Activated naive CD4-positive, alpha-beta T cell treated with anti-CD3 and anti-CD28 coated beads for 36 hours (primary cell): ENCODE measurements around the gene ASB18. TPM values are rescaled to one million over a fixed set of nuclear protein-coding genes. Genes with fewer than 3 reads are reported as not detected.

Experiments
- CTCF ChIA-PET: fragments of 350-600 bp; sonication (Branson Sonifier 250); formaldehyde crosslinking; loops from one replicate; lab custom pipeline; 2021; ENCODE audit warnings: antibody characterized with exemption; lab: Charles Lee
- DNase-seq: peaks from one replicate; pipeline ENCODE4 v3.0.0-alpha.2; 2020
- H3K27ac Mint-ChIP-seq: one replicate; pipeline ENCODE4 v1.8.0; 2021; ENCODE audit warnings: mild to moderate bottlenecking, mixed read lengths
- H3K27me3 Mint-ChIP-seq: one replicate; pipeline ENCODE4 v1.8.0; 2021; ENCODE audit warnings: low read depth, mixed read lengths
- H3K36me3 Mint-ChIP-seq: one replicate; pipeline ENCODE4 v1.8.0; 2021; ENCODE audit warnings: low read depth, mixed read lengths
- H3K4me1 Mint-ChIP-seq: one replicate; pipeline ENCODE4 v1.8.0; 2021; ENCODE audit warnings: low read depth, mixed read lengths
- H3K4me3 Mint-ChIP-seq: one replicate; pipeline ENCODE4 v1.8.0; 2021; ENCODE audit warnings: mild to moderate bottlenecking, moderate library complexity, mixed read lengths
- H3K9me3 Mint-ChIP-seq: one replicate; pipeline ENCODE4 v1.8.0; 2021; ENCODE audit warnings: mixed read lengths
- intact Hi-C: fragments of 100-400 bp; cut with micrococcal nuclease; formaldehyde crosslinking; loops from one replicate; pipeline ENCODE4 v1.15.1; 2023
- total RNA-seq, 2 experiments: library from RNA; stranded (reverse); gene quantifications; one replicate each; pipeline ENCODE4 v1.2.3, GENCODE V29; 2021

ASB18 gene
- total RNA-seq, 2 experiments from 2014 or later = not detected

DNA sequence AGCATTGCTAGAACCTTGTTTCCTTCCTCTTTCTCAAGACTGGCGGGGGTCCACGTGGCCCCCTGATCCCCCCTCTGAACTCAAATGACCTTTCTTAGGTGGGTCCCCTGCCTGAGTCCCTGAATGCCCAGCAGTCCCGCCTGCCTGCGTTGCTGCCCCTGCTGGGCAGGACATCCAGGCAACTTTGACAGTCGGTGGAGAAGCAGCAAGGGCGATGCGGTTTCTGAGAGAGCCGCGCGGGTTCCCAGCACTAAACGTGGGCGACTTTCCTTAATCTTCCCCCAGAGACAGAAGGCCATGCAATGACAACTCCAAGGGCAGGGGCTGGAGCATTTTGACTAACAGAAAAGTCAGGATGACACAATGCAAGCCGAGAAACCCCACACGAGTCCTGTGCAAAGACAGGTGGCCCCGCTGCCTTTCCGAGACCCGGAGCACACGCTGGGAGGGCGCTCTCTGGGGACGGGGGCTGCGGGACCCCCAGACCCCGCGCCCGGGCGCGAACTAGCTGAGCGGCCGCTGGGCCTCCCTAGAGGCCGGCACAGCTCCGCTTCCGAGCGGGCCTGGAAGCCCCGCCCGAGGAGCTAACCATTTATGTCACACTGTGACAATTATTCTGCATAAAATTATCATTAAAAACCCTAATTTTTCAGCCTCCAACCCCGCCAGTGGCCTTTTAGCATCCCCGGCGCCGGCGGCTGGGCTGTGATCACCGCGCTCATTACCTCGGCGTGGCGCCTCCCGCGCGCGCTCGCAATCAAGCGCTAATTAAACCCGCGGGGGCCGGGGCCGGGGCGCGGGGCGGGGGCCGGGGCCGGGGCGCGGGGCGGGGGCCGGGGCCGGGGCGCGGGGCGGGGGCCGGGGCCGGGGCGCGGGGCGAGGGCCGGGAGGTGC, 27.4 kb downstream of the ASB18 start:
- intact Hi-C loops = no loop called here

DNA sequence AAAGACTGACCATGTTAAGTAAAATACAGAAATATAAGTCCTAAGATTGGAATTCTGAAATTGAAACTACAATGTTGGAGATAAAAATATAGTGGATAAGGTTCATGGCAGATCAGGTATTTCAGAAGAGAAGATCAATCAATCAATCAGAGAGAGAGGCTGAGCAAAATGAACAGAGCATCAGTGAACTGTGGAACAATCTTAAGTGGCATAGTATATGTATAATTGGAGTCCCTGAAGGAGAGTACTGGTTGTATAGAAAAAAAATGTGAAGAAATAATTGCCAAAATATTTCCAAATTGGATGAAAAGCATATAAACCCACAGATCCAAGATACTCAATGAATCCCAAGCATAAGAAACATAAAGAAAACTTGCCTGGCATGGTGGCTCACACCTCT, 35.0 kb downstream of the ASB18 start:
- Mint-ChIP-seq H3K4me1 (no peaks in the 10 kb centered on the region), H3K4me3 (no peak overlapping the region), H3K9me3 (peaks cover 26% of the 10 kb centered on the region), H3K27me3 (peaks cover 13% of the 10 kb centered on the region), H3K36me3 (no peaks in the 10 kb centered on the region), H3K27ac (no peak overlapping the region)
- intact Hi-C loops = no loop called here
- CTCF ChIA-PET = no interaction called here
- DNase-seq = no peak

More for the DNA sequence above, 27.4 kb downstream of the ASB18 start:
- H3K27ac Mint-ChIP-seq = no peak overlapping the region
- peaks cover 5% of the 10 kb centered on the region for H3K4me1 Mint-ChIP-seq
- no peak for DNase-seq
- CTCF ChIA-PET = no interaction called here
- H3K9me3 Mint-ChIP-seq = peaks cover 3% of the 10 kb centered on the region
- H3K27me3 Mint-ChIP-seq = peaks cover 53% of the 10 kb centered on the region
- no peak overlapping the region for H3K4me3 Mint-ChIP-seq
- no peaks in the 10 kb centered on the region for H3K36me3 Mint-ChIP-seq

DNA sequence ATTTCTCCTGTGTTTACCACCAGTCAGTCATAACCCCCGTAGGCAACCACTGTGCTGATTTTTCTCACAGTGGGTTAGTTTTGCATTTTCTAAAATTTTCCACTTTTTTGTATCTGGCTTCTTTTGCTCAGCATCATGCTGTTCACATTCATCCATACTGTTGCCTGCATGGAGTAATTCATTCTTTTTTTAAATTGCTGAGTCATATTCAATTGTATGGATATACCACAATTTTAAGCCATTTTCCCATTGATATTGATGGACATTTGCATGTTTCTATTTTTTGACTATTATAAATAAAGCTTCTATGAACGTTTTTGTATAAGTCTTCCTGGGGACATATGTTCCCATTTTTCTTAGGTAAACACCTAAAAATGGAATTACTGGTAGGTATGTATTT, 40.5 kb downstream of the ASB18 start:
- Mint-ChIP-seq H3K4me3 (no peak overlapping the region), H3K27me3 (peaks cover 9% of the 10 kb centered on the region), H3K27ac (no peak overlapping the region), H3K4me1 (no peaks in the 10 kb centered on the region), H3K9me3 (peaks cover 17% of the 10 kb centered on the region), H3K36me3 (no peaks in the 10 kb centered on the region)
- intact Hi-C loops = no loop called here
- DNase-seq = no peak
- CTCF ChIA-PET = interaction anchor here (0.6 to 0.7 kb wide), 2 partner anchors 91 to 150 kb away, joined by 3 read pairs; no protein-coding TSS in a partner anchor

DNA sequence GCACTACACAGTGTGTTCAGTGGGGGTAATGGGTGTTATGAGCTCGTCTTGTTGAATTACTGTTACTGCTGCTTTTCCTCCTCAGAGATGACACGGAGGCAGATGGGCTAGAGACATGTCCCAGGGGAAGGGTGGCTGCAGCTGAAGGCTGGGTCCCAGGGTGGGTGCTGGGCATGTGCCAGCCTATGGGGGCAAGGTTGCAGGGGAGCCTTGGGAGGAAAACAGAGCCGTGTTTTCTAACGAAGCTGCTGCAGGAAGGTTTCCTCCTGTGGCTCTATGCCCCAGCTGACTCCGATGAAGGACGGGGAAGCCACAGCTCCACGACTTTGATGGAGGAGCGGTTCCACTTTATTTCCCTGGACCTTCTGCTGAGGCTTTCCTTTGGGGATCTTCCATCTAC, 42.4 kb downstream of the ASB18 start:
- Mint-ChIP-seq H3K27me3 (peaks cover 7% of the 10 kb centered on the region), H3K4me3 (no peak overlapping the region), H3K27ac (no peak overlapping the region), H3K36me3 (no peaks in the 10 kb centered on the region), H3K9me3 (peaks cover 10% of the 10 kb centered on the region), H3K4me1 (no peaks in the 10 kb centered on the region)
- no peak for DNase-seq
- CTCF ChIA-PET = no interaction called here
- intact Hi-C loops = no loop called here

DNA sequence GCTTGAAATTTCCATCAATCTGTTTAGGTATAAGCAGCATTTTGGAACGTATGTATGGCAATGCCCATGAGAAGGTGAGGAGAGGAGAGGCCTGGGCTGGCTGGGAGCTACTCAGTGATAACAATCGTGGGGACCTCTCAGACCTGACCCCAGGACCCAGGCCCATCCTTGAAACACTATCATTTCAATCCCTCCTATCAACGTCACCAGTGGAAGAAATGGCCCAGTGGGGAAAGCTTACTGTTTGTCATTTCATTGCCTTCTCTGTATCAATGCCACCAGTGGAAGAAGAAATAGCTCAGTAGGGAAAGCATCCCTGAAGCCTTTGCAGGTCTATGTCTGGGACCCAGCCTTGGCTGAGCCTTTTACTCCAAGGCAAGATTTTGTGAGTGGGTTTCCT, 44.8 kb downstream of the ASB18 start:
- Mint-ChIP-seq H3K4me3 (no peak overlapping the region), H3K36me3 (no peaks in the 10 kb centered on the region), H3K4me1 (no peaks in the 10 kb centered on the region), H3K9me3 (peaks cover 6% of the 10 kb centered on the region), H3K27ac (no peak overlapping the region), H3K27me3 (peaks cover 18% of the 10 kb centered on the region)
- no peak for DNase-seq
- CTCF ChIA-PET = no interaction called here
- intact Hi-C loops = no loop called here

DNA sequence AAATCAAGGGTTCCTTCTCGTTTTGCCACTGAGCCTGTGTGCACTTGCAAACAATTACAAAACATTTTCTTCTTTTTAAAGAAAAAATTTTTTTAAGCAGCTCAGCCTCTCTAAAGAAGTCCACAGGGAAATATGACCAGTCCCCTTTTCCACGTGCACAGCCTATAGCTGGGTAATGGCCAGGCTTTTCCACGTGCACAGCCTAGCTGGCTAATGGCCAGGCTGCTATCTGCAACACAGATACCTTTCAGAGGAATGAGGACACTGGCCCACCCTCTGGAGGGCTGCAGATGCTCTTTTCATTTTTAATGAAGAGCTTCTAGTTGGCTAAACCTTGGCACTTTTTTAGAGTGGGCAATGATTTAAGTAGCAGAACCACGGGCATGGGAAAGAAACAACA, 46.3 kb downstream of the ASB18 start:
- H3K27me3 Mint-ChIP-seq = peaks cover 25% of the 10 kb centered on the region
- intact Hi-C loops = no loop called here
- H3K4me1 Mint-ChIP-seq = no peaks in the 10 kb centered on the region
- no peak overlapping the region for H3K4me3 Mint-ChIP-seq
- H3K9me3 Mint-ChIP-seq = no peaks in the 10 kb centered on the region
- no peak overlapping the region for H3K27ac Mint-ChIP-seq
- H3K36me3 Mint-ChIP-seq = no peaks in the 10 kb centered on the region
- CTCF ChIA-PET = no interaction called here
- DNase-seq = no peak

DNA sequence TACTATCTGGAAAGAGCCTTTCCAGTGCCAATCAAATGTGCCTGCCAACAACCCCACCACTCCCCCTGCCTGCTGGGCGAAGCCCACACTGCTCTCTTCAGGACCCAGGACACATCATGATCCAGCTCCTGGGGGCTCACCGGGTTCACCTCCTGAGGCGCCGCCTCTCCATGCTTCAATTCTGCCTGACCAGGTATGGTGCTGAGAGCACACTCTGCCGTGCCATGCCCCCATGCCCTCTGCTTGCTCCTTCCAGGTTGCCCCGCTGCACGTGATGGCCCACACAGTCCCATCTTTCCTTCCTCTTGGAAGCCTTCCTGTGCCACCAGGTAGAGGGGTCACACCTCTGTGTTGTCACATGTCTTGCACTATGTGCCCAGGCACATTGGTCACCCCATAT, 47.5 kb downstream of the ASB18 start:
- H3K27me3 Mint-ChIP-seq = peaks cover 26% of the 10 kb centered on the region
- intact Hi-C loops = no loop called here
- no peak overlapping the region for H3K27ac Mint-ChIP-seq
- H3K4me1 Mint-ChIP-seq = no peaks in the 10 kb centered on the region
- H3K9me3 Mint-ChIP-seq = no peaks in the 10 kb centered on the region
- no peaks in the 10 kb centered on the region for H3K36me3 Mint-ChIP-seq
- DNase-seq = no peak
- CTCF ChIA-PET = no interaction called here
- no peak overlapping the region for H3K4me3 Mint-ChIP-seq

DNA sequence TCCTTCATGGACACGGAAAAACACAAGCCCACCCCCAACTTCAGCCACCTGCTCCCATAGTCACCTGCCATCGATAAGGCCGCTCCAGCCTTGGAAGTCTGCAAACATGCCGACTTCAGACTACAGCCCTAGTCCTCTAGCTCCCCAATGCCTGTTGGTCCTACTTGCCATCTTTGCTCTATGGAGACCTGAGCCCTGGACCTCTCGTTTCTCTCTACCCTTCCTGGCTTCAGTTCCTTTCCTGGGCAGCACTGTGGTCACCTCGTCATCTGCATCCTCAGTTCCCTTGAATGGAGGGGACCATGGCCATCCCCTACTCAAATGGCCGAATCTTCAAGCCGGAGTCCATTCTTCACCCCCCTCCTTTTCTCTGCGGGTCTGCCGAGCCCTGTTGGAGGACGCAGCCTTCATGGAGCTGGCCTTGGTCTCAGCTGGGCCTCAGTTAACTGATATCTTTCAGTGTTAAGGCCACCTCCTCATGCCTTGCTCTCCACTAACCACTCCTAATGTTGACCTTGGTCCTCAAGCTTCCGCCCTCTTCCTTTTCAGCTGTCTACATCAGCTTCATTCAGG, 48.4 kb downstream of the ASB18 start:
- no peak overlapping the region for H3K27ac Mint-ChIP-seq
- H3K9me3 Mint-ChIP-seq = no peaks in the 10 kb centered on the region
- H3K4me3 Mint-ChIP-seq = no peak overlapping the region
- peaks cover 28% of the 10 kb centered on the region for H3K27me3 Mint-ChIP-seq
- DNase-seq = no peak
- CTCF ChIA-PET = no interaction called here
- intact Hi-C loops = no loop called here
- no peaks in the 10 kb centered on the region for H3K36me3 Mint-ChIP-seq
- no peaks in the 10 kb centered on the region for H3K4me1 Mint-ChIP-seq

DNA sequence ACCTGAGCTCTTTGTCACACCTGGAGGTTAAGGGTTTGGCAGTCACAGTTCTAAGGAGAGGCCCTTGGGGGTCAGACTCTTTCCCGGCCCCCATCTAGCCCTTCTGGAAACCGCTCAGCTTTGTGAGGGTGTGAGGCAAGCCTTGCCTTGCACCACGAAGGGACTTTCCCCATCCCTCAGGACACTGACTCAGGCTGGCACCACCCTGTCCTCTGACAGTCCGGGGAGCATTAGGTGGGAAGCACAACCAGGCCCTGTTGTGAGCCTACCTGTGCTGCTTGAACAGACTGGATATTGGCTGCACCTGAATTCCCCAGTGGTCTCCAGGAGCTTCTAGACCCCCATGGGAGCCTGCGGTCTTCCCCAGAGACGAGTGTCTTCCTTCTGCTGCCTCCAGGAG, 49.0 kb downstream of the ASB18 start:
- Mint-ChIP-seq H3K27me3 (peaks cover 32% of the 10 kb centered on the region), H3K36me3 (no peaks in the 10 kb centered on the region), H3K4me3 (no peak overlapping the region), H3K9me3 (no peaks in the 10 kb centered on the region), H3K27ac (no peak overlapping the region), H3K4me1 (no peaks in the 10 kb centered on the region)
- intact Hi-C loops = no loop called here
- CTCF ChIA-PET = no interaction called here
- no peak for DNase-seq

DNA sequence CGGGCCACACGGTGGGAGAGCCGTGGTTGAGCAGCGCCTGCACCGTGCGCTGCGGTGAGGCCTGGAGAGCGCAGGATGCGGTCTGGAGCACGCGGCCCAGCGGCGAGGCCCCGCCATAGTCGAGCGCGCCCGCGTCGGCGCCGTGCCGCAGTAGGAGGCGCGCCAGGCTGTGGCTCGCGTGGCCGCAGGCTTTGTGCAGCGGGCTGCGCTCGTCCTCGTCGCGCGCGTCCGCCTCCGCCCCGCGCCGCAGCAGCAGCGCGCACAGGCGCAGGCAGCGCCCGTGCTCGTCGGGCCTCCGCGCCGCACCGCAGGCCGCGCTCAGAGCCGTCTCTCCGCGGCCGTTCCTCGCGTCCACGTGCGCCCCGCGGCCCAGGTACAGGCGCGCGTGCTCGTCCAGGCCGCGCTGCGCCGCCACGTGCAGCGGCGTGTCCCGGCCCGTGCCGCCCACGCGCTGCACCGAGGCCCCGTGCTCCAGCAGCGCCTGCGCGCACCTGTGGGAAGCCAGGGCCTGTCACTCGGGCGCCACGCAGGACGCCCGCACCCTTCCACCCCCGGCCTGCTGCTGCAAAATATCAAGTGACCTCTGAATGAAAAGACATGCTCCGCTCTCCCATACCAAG, 49.7 kb downstream of the ASB18 start:
- intact Hi-C loops = no loop called here
- H3K4me3 Mint-ChIP-seq = no peak overlapping the region
- no peaks in the 10 kb centered on the region for H3K36me3 Mint-ChIP-seq
- no peaks in the 10 kb centered on the region for H3K9me3 Mint-ChIP-seq
- CTCF ChIA-PET = no interaction called here
- DNase-seq = no peak
- no peak overlapping the region for H3K27ac Mint-ChIP-seq
- H3K4me1 Mint-ChIP-seq = no peaks in the 10 kb centered on the region
- H3K27me3 Mint-ChIP-seq = peaks cover 36% of the 10 kb centered on the region

DNA sequence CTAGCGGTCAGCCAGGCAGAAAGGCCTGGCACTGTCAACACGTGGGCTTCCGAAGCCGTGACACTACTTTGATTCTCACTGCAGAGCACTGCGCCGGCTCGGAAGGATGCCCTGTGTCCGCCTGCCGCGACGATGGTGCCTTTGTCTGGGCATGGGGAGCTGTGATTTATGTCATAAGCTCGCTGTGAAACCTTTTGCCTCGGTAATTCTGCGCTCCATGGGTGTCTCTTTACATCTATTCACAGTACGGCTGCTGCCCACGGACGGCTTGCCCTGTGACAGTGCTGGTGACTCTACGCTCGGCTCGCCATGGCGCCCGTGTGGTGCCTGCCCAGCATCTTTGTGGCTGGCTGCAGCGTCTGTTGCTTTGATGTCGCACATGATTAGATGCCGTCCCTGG, 52.9 kb downstream of the ASB18 start:
- peaks cover under 1% of the 10 kb centered on the region for H3K9me3 Mint-ChIP-seq
- peak overlapping the region; percentile 28 for H3K27ac Mint-ChIP-seq
- no peaks in the 10 kb centered on the region for H3K36me3 Mint-ChIP-seq
- CTCF ChIA-PET = no interaction called here
- peaks cover 29% of the 10 kb centered on the region for H3K27me3 Mint-ChIP-seq
- no peaks in the 10 kb centered on the region for H3K4me1 Mint-ChIP-seq
- intact Hi-C loops = no loop called here
- no peak overlapping the region for H3K4me3 Mint-ChIP-seq
- no peak for DNase-seq

DNA sequence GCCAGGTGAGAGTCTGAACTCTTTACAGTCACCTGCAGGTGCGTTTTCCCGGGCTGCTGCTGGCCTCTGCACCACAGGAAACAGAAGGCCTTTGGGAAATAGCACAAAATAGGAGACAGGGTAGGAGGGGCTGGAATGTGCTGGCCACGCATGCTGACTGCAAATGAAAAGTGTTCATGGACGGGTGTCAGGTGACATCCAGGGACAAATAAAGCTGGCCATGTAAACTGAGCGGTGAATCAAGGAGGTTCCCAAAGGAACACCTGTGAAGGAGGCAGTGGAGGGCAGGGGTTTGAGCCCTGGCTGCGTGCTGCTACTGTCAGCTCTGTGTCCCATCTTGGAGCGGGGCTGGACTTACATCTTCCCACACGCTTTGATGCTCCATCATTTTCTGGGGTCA, 53.7 kb downstream of the ASB18 start:
- Mint-ChIP-seq H3K4me3 (no peak overlapping the region), H3K9me3 (peaks cover 7% of the 10 kb centered on the region), H3K4me1 (no peaks in the 10 kb centered on the region), H3K36me3 (no peaks in the 10 kb centered on the region), H3K27ac (no peak overlapping the region), H3K27me3 (peaks cover 23% of the 10 kb centered on the region)
- intact Hi-C loops = no loop called here
- CTCF ChIA-PET = no interaction called here
- no peak for DNase-seq

DNA sequence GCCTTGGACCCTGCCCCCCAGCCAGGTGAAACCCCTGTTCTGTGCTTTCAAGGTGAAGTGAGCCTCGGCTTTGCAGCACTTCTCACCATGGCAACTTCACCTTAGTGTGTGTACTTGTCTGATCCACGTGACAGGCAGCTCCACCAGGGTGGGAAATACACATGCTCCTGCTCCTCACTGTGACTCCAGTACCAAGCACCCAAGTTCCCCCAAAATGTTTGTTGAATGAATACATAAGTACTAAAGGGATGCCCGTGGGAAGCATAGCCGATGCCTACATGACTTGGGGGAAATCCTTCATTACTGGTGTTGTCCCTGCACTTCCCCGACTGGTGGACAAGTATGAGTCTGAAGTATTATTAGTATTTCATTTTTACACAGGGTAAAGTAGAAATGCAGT, 54.2 kb downstream of the ASB18 start:
- Mint-ChIP-seq H3K4me1 (no peaks in the 10 kb centered on the region), H3K27ac (no peak overlapping the region), H3K4me3 (no peak overlapping the region), H3K36me3 (no peaks in the 10 kb centered on the region), H3K27me3 (peaks cover 21% of the 10 kb centered on the region), H3K9me3 (peaks cover 7% of the 10 kb centered on the region)
- CTCF ChIA-PET = no interaction called here
- intact Hi-C loops = no loop called here
- no peak for DNase-seq
